Activated CD8-positive, alpha-beta T cell treated with anti-CD3 and anti-CD28 coated beads for 36 hours (primary cell): ENCODE results near the gene CATSPERB. TPM values are rescaled to one million over a fixed set of nuclear protein-coding genes. Genes with fewer than 3 reads are reported as not detected.

Source experiments
- ATAC-seq: fragments of 200-7000 bp; cut with Tn5 transposase; one replicate; pipeline ENCODE4 v1.10.0; 2021; ENCODE audit warnings: mild to moderate bottlenecking, moderate library complexity
- CTCF ChIA-PET: fragments of 350-600 bp; sonication (Branson Sonifier 250); formaldehyde crosslinking; loops from one replicate; lab custom pipeline; 2021; ENCODE audit warnings: antibody characterized with exemption; lab: Charles Lee
- POLR2A ChIA-PET: fragments of 350-600 bp; sonication (Branson Sonifier 250); formaldehyde crosslinking; loops from one replicate; lab custom pipeline; 2021; ENCODE audit warnings: antibody characterized with exemption; lab: Charles Lee
- DNase-seq: peaks from one replicate; pipeline ENCODE4 v3.0.0-alpha.2; 2020
- H3K27ac Mint-ChIP-seq: one replicate; pipeline ENCODE4 v1.8.0; 2021; ENCODE audit warnings: mild to moderate bottlenecking, mixed read lengths
- H3K27me3 Mint-ChIP-seq: one replicate; pipeline ENCODE4 v1.8.0; 2021; ENCODE audit warnings: mixed read lengths
- H3K36me3 Mint-ChIP-seq: one replicate; pipeline ENCODE4 v1.8.0; 2021; ENCODE audit warnings: low read depth, mixed read lengths
- H3K4me1 Mint-ChIP-seq: one replicate; pipeline ENCODE4 v1.8.0; 2021; ENCODE audit warnings: low read depth, mixed read lengths
- H3K4me3 Mint-ChIP-seq: one replicate; pipeline ENCODE4 v1.8.0; 2021; ENCODE audit warnings: mild to moderate bottlenecking, moderate library complexity, mixed read lengths
- H3K9me3 Mint-ChIP-seq: one replicate; pipeline ENCODE4 v1.8.0; 2021; ENCODE audit warnings: mixed read lengths
- CTCF ChIP-seq: fragments of 200-600 bp; IDR thresholded peaks from one replicate; pipeline ENCODE4 v1.8.0; 2022; ENCODE audit warnings: antibody characterized with exemption, mild to moderate bottlenecking
- intact Hi-C: fragments of 100-400 bp; cut with micrococcal nuclease; formaldehyde crosslinking; loops from one replicate; pipeline ENCODE4 v1.10.0; 2022
- total RNA-seq, 2 experiments: library from RNA; stranded (reverse); gene quantifications; one replicate each; pipeline ENCODE4 v1.2.3, GENCODE V29; 2021

The CATSPERB gene
- total RNA-seq, 2 experiments from 2014 or later, result 0.27 to 0.60 TPM

GRCh38 chr14:91770185-91770584 is 38.3 kb upstream of the CATSPERB start:
- ChIA-PET POLR2A (no interaction called here), CTCF (interaction anchor here (0.6 to 1.6 kb wide), 3 partner anchors 53 to 1101 kb away, joined by 3 to 5 read pairs (median 3); no protein-coding TSS in a partner anchor)
- Mint-ChIP-seq H3K4me1 (peaks cover 4% of the 10 kb centered on the region), H3K27ac (no peak overlapping the region), H3K36me3 (peaks cover under 1% of the 10 kb centered on the region), H3K9me3 (no peaks in the 10 kb centered on the region), H3K4me3 (no peak overlapping the region), H3K27me3 (no peaks in the 10 kb centered on the region)
- intact Hi-C loops, result no loop called here
- DNase-seq (no peak), ATAC-seq (no peak)
- TF ChIP-seq CTCF, result no peak

- ChIA-PET CTCF (interaction anchor here (0.8 kb wide), 1 partner anchor 109 kb away, joined by 3 read pairs; no protein-coding TSS in a partner anchor), POLR2A (interaction anchor here (0.9 kb wide), 1 partner anchor 191 kb away, joined by 3 read pairs; no protein-coding TSS in a partner anchor)
These were observed 23.8 kb upstream of the CATSPERB start for GRCh38 chr14:91755570-91756295.

GRCh38 chr14:91754819-91755218 is 22.9 kb upstream of the CATSPERB start:
- intact Hi-C loops, result no loop called here
- H3K4me1 Mint-ChIP-seq, result no peaks in the 10 kb centered on the region
- ChIA-PET POLR2A (no interaction called here), CTCF (no interaction called here)
- H3K9me3 Mint-ChIP-seq, result peaks cover 2% of the 10 kb centered on the region
- no peaks in the 10 kb centered on the region for H3K27me3 Mint-ChIP-seq
- no peak overlapping the region for H3K27ac Mint-ChIP-seq
- peaks cover 8% of the 10 kb centered on the region for H3K36me3 Mint-ChIP-seq
- TF ChIP-seq CTCF, result no peak
- DNase-seq (no peak), ATAC-seq (no peak)
- no peak overlapping the region for H3K4me3 Mint-ChIP-seq

More at GRCh38 chr14:91755570-91756295, 23.8 kb upstream of the CATSPERB start:
- no peaks in the 10 kb centered on the region for H3K27me3 Mint-ChIP-seq
- H3K27ac Mint-ChIP-seq, result no peak overlapping the region
- DNase-seq (no peak), ATAC-seq (no peak)
- no peak for TF ChIP-seq CTCF
- H3K4me1 Mint-ChIP-seq, result no peaks in the 10 kb centered on the region
- peaks cover 8% of the 10 kb centered on the region for H3K9me3 Mint-ChIP-seq
- H3K36me3 Mint-ChIP-seq, result peaks cover 15% of the 10 kb centered on the region
- intact Hi-C loops, result no loop called here
- no peak overlapping the region for H3K4me3 Mint-ChIP-seq

- no peak for TF ChIP-seq CTCF
- no peaks in the 10 kb centered on the region for H3K4me1 Mint-ChIP-seq
- no peaks in the 10 kb centered on the region for H3K27me3 Mint-ChIP-seq
- CTCF ChIA-PET, result interaction anchor here (1.2 kb wide), 1 partner anchor 23 kb away, joined by 3 read pairs; no protein-coding TSS in a partner anchor
- H3K4me3 Mint-ChIP-seq, result no peak overlapping the region
- ATAC-seq (no peak), DNase-seq (no peak)
- intact Hi-C loops, result no loop called here
- H3K36me3 Mint-ChIP-seq, result peaks cover 3% of the 10 kb centered on the region
- H3K27ac Mint-ChIP-seq, result no peak overlapping the region
- no peaks in the 10 kb centered on the region for H3K9me3 Mint-ChIP-seq
- POLR2A ChIA-PET, result no interaction called here
These were observed 22.3 kb upstream of the CATSPERB start for GRCh38 chr14:91754185-91754584.

- ATAC-seq (peak; percentile 62), DNase-seq (no peak)
- Mint-ChIP-seq H3K27me3 (no peaks in the 10 kb centered on the region), H3K27ac (no peak overlapping the region), H3K4me3 (no peak overlapping the region), H3K9me3 (no peaks in the 10 kb centered on the region), H3K4me1 (no peaks in the 10 kb centered on the region), H3K36me3 (no peaks in the 10 kb centered on the region)
- intact Hi-C loops, result no loop called here
- no peak for TF ChIP-seq CTCF
- ChIA-PET POLR2A (interaction anchor here (1.5 kb wide), 1 partner anchor 118 kb away, joined by 3 read pairs; no protein-coding TSS in a partner anchor), CTCF (interaction anchor here (1.2 kb wide), 1 partner anchor 23 kb away, joined by 3 read pairs; no protein-coding TSS in a partner anchor)
These were observed 21.7 kb upstream of the CATSPERB start for GRCh38 chr14:91753501-91754128.
